GM12892 (cell line): ENCODE data around the gene OGFOD3.
"Not testable (repeated sequence)": the region's sequence is repeated elsewhere in the genome, so short reads cannot be mapped to it uniquely, and the experiment has no call there.

ENCODE experiments used
- DNase-seq: peaks from one replicate; pipeline ENCODE4 v3.0.0; 2011; ENCODE audit not compliant: insufficient read length
- FAIRE-seq: peaks from 2 replicates; lab custom pipeline; 2011; peaks lifted over from hg19 to GRCh38; lab: Jason Lieb, UNC
- POLR2A ChIP-seq: IDR thresholded peaks from 2 replicates; pipeline ENCODE4 v1.6.1; 2011; ENCODE audit warnings: low read depth, low read length, control low read depth
- POLR2AphosphoS5 ChIP-seq: IDR thresholded peaks from 2 replicates; pipeline ENCODE4 v1.6.1; 2011; ENCODE audit warnings: low read depth, low read length, control low read depth
- TAF1 ChIP-seq: IDR thresholded peaks from 2 replicates; pipeline ENCODE4 v1.6.1; 2011; ENCODE audit warnings: low read depth, mild to moderate bottlenecking, control low read depth, low read length, borderline replicate concordance

Gene OGFOD3

DNA sequence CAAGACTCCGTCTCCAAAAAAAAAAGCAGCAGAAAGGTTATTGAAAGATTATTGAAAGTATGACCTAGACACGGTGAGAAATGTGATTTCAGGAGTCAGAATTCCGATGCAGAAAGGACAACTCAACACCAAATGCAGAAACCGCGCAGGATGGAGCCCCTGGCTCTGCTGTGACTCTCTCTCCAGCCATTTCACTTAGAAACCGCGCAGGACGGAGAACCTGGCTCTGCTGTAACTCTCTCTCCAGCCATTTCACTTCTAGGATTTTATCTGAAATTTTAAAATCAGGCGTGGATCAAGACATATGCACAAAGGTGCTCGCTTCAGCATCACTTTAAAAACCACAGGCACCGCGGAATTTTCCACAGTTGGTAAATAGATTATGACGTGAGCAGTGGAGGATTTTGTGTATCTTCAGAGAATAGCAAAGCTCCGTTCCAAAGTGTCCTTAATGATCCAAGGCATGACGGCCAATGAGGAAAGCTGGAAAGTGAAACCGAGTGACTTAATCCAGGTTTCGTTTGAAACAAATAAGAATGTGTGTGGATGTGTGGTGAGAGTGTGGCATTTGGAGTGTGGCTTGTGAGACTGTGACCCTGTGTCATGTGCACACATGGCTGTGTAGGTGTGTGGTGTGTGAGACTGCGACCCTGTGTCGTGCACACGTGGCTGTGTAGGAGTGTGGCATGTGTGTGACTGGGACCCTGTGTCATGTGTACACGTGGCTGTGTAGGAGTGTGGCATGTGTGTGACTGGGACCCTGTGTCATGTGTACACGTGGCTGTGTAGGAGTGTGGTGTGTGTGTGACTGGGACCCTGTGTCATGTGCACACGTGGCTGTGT lies 37.3 kb downstream of the OGFOD3 start:
- FAIRE-seq (peak; percentile 83), DNase-seq (no peak)
- TF ChIP-seq TAF1 (no peak), POLR2A (no peak), POLR2AphosphoS5 (no peak; the same call in 1 of the 2 replicates)

DNA sequence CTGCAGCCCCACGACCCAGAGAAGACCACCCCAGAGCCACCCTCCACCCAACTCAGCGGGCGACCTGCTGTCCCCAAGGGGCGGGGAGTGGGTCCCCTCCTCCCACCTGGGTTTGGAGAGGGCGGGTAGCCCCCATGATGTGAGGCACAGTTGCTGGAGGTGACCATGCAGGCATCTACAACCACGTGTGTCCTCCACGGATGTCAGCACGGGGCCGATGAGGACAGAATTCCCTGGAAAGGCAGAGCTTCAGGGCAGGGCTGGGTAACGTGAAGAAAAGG lies 39.7 kb downstream of the OGFOD3 start:
- FAIRE-seq (no peak), DNase-seq (no peak)
- TF ChIP-seq POLR2AphosphoS5, result no peak
- no peak for TF ChIP-seq TAF1
- no peak for TF ChIP-seq POLR2A

GRCh38 chr17:82377924-82378740 lies 40.3 kb downstream of the OGFOD3 start:
- DNase-seq (no peak), FAIRE-seq (no peak)
- TF ChIP-seq POLR2A (no peak), TAF1 (no peak), POLR2AphosphoS5 (no peak)

GRCh38 chr17:82377294-82377693 lies 41.1 kb downstream of the OGFOD3 start:
- FAIRE-seq, DNase-seq: not testable (repeated sequence)

DNA sequence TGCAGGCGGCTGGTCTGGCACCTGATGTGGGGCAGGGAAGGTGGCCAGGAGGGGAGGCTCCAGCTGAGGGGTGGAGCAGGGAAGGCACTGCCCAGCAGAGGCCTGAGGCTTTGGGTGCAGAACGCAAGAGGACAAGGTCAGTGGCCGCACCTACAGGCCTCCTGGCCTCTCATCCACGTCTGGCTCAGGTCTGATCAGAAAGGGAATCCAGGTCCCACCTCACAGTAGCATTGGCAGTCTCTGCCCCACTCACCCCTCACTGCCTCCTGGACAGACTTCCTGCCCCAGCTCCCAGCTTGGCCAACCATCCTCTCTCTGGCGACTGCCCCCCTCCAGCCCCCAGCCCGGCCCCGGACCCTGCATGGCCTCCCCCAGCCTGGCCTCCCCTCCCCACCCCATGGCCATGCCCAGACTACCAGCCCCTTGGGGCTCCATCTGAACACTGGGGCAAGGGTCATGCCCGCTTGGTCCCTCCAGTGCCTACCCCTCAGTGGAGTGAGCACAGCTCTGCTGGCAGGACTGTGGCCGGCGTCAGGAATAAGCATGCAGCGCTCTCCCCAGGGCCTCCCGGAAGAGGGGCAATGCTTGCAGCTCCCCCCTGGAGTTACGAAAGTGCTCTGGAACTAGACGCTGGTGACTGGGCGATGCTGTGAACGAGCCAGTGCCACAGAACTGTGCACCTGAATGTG lies 42.2 kb downstream of the OGFOD3 start:
- DNase-seq, result no peak
- TF ChIP-seq POLR2A, result no peak
- no peak for FAIRE-seq

DNA sequence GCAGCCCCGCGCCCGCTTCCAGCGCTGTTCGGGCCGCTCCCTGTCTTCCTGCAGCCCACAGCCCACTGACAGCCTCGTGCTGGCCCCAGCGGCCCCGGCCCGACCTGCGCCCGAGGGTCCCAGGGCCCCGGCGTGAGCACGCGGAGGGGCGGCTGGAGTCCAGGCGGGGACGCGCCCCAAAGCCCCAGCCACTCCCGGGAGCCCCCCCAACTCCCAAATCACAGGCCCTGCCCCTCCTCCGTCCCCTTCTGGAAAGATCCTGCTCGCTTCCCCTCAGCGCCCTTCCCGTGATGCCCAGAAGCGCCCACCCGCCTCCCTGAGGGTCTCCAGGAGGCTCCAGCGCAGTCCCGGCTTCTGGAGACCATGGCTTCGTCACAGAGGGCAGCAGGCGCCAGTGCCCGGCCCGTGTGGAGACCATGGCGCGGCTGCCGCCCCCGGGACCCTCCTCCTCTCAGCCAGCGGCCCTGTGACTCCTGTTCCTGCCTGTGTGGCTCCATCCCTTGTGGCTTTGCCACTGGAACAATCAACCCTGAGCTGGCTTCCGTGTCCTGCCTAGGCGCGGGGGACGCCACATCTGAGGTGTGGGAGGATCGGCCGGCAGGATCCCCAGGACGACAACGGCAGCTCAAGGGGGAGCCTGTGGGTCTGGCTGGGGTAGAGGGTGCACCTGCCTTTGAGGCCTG lies 42.9 kb downstream of the OGFOD3 start:
- FAIRE-seq (no peak), DNase-seq (no peak)
- TF ChIP-seq POLR2AphosphoS5 (no peak), POLR2A (no peak), TAF1 (no peak)

DNA sequence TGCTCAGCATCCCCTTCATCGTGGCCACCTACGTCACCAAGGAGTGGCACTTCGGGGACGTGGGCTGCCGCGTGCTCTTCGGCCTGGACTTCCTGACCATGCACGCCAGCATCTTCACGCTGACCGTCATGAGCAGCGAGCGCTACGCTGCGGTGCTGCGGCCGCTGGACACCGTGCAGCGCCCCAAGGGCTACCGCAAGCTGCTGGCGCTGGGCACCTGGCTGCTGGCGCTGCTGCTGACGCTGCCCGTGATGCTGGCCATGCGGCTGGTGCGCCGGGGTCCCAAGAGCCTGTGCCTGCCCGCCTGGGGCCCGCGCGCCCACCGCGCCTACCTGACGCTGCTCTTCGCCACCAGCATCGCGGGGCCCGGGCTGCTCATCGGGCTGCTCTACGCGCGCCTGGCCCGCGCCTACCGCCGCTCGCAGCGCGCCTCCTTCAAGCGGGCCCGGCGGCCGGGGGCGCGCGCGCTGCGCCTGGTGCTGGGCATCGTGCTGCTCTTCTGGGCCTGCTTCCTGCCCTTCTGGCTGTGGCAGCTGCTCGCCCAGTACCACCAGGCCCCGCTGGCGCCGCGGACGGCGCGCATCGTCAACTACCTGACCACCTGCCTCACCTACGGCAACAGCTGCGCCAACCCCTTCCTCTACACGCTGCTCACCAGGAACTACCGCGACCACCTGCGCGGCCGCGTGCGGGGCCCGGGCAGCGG lies 43.6 kb downstream of the OGFOD3 start:
- no peak for TF ChIP-seq POLR2A
- no peak for TF ChIP-seq POLR2AphosphoS5
- FAIRE-seq (no peak), DNase-seq (no peak)

DNA sequence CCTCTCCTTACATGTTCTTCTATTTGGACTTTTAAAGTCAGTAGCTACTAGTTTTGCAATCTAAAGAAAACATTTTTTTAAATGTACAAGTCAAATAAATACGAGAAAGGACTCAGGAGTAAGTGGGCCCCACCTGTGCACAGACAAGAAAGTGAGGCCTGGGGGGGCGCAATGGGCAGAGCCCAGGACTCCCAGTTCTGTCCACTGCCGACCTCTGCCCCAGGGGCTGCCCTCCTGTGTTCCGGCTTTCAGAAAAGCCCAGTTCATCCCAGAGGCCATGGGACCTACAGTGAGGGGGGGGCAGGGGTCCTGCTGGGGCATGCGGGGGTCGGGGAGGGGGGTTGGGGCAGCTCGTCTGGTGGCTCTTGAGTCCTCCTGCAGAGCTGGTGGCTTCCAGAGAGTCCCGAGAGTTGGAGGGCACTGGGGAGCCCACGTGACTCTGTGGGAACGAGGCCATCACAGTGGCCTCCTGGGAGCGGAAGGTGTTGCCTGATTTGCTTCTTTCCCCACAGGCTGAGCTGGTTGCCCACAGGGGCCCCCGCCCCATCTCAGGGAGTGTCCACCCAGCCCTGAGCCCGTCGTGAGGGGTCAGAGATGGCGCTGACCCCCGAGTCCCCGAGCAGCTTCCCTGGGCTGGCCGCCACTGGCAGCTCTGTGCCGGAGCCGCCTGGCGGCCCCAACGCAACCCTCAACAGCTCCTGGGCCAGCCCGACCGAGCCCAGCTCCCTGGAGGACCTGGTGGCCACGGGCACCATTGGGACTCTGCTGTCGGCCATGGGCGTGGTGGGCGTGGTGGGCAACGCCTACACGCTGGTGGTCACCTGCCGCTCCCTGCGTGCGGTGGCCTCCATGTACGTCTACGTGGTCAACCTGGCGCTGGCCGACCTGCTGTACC lies 44.4 kb downstream of the OGFOD3 start:
- no peak for FAIRE-seq

GRCh38 chr17:82373072-82373452 lies 45.3 kb downstream of the OGFOD3 start:
- FAIRE-seq, DNase-seq: not testable (repeated sequence)

More for the DNA sequence above, 44.4 kb downstream of the OGFOD3 start:
- DNase-seq, result no peak
- TF ChIP-seq TAF1, result no peak
- no peak for TF ChIP-seq POLR2AphosphoS5
- TF ChIP-seq POLR2A, result no peak

DNA sequence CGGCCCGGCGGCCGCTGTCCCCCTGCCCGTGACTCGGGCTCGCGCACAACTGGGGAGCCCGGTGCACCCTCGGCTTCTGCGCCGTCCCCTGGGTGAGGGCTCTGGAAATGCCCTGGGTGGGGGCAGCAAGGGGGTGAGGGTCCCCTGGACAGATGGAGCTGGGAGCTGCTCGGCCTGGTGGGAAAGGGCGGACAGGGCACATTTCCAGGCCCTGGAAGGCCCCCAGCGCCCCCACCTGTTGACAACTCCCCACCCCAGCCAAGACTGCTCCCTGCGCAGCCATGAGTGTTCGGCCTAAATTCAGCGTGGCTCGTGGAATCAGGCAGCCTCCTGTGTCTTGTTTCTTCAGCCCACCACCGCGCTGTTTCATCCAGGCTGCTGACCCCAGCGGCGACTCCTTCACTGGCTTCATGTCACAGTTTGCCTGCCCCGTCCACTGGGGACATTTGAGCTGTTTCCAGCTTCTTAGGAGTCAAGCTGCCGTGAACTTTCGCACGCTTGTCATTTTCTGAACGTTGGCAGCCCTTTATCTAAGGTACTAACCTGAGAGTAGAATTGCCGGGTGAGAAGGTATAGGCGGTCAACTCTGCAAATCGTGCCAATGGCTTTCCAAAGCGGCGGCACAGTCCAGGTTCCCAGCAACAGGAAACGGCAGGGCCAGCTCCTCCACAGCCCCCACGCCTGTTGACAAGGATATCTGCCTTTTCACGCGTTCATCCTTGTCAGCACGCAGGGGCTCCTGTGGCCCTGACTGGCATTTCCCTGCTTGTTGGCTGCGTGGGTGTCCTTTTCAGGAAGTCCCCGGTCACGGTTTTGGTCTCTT lies 45.9 kb downstream of the OGFOD3 start:
- no peak for TF ChIP-seq POLR2A
- no peak for TF ChIP-seq TAF1
- TF ChIP-seq POLR2AphosphoS5, result no peak
- DNase-seq, result no peak
- FAIRE-seq, result peak; percentile 9
